ENCODE measurements around the gene WAC. TPM values are rescaled to one million over a fixed set of nuclear protein-coding genes. Genes with fewer than 3 reads are reported as not detected.

Gene WAC
- total and polyA plus RNA-seq, 9 of the 15 experiments (the other 6 are each of a cell fraction or from before 2014, with no cell fraction given), result 24.8 to 123 (median 78.2) TPM

DNA sequence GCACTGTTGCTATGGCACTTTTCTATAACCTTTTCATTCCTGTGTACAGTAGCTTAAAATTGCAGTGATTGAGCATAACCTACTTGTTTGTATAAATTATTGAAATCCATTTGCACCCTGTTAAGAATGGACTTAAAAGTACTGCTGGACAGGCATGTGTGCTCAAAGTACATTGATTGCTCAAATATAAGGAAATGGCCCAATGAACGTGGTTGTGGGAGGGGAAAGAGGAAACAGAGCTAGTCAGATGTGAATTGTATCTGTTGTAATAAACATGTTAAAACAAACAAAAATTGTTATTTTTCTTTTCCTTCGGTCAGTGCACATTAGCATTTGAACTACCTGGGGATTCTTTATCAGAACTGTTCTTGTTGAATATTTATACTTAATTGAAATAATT is 87.3 kb downstream of the WAC start:
- ATAC-seq (no peak), DNase-seq (ENCODE audit: extremely low read depth in 1 of 4, low spot score in 3 of 4) (no peak), FAIRE-seq (no peak)
- Histone ChIP-seq H3K4me2 (ENCODE audit: insufficient read depth, low read length) (no peak overlapping the region), H3K27me3 (ENCODE audit: control insufficient read depth in 2 of 2, insufficient read depth in 2 of 2, low read length in 2 of 2) (no peaks in the 10 kb centered on the region), H3K9me3 (replicated peaks; ENCODE audit: control insufficient read depth, insufficient read depth, low read depth, low read length) (no peaks in the 10 kb centered on the region), H3K36me3 (ENCODE audit: control insufficient read depth, insufficient read depth, low read length) (peaks cover 53% of the 10 kb centered on the region), H3K4me3 (no peak overlapping the region), H3K79me2 (ENCODE audit: control insufficient read depth, insufficient read depth, low read length) (no peaks in the 10 kb centered on the region), H3K4me1 (replicated peaks in 1 of 2; ENCODE audit: control insufficient read depth in 2 of 2, insufficient read depth in 2 of 2, low read length in 2 of 2) (no peaks in the 10 kb centered on the region), H3K9ac (ENCODE audit: insufficient read depth in 1 of 2, low read depth in 2 of 2, low read length in 2 of 2) (no peak overlapping the region), H2AFZ (ENCODE audit: low read depth, low read length) (no peak overlapping the region), H3K27ac (ENCODE audit: extremely low read depth, low read depth, low read length) (no peak overlapping the region), H3K9me1 (ENCODE audit: control insufficient read depth, insufficient read depth, low read length) (no peaks in the 10 kb centered on the region), H4K20me1 (replicated peaks; ENCODE audit: control insufficient read depth, insufficient read depth, low read length) (0 out of 2 replicates have a peak, but pooled peaks cover 13% of the 10 kb centered on the region)
- in situ Hi-C loops (cut with MboI), result no loop called here
- ChIA-PET CTCF (ENCODE audit: low intra/inter-chr PET ratio) (no interaction called here), POLR2A (interaction anchor here (1.6 kb wide), 1 partner anchor 9 kb away, joined by 8 read pairs; no protein-coding TSS in a partner anchor)
- BruUV-seq (replicated peaks), result no TSS peak
- intact Hi-C loops (cut with micrococcal nuclease), result loop anchor here (10.0 kb wide), 1 partner anchor 185 kb away; no protein-coding TSS in a partner anchor
- TF ChIP-seq, protein P1, sequence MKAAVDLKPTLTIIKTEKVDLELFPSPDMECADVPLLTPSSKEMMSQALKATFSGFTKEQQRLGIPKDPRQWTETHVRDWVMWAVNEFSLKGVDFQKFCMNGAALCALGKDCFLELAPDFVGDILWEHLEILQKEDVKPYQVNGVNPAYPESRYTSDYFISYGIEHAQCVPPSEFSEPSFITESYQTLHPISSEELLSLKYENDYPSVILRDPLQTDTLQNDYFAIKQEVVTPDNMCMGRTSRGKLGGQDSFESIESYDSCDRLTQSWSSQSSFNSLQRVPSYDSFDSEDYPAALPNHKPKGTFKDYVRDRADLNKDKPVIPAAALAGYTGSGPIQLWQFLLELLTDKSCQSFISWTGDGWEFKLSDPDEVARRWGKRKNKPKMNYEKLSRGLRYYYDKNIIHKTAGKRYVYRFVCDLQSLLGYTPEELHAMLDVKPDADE (conservative IDR thresholded peaks at IDR 0.05; ENCODE audit: control insufficient read depth, low read depth, low read length), result no peak
- TF ChIP-seq ZNF444 (CRISPR knock-in tag; IDR thresholded peaks at IDR 0.05), result no peak
- TF ChIP-seq, protein P2, sequence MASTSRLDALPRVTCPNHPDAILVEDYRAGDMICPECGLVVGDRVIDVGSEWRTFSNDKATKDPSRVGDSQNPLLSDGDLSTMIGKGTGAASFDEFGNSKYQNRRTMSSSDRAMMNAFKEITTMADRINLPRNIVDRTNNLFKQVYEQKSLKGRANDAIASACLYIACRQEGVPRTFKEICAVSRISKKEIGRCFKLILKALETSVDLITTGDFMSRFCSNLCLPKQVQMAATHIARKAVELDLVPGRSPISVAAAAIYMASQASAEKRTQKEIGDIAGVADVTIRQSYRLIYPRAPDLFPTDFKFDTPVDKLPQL (IDR thresholded peaks at IDR 0.05; ENCODE audit: extremely low read depth, insufficient read length), result no peak
- no peak for TF ChIP-seq BHLHE40 (IDR thresholded peaks at IDR 0.05; ENCODE audit: low read length)
- 75% methylated on average over 2 of the region's 2 CpGs for WGBS (ENCODE audit: insufficient coverage, low coverage, missing lambda C conversion rate)

Measured in K562 (cell line).